Smooth muscle cell (in vitro differentiated cells): ENCODE measurements around the gene IGSF21. TPM values are rescaled to one million over a fixed set of nuclear protein-coding genes. Genes with fewer than 3 reads are reported as not detected.
"Not testable (repeated sequence)": the region's sequence is repeated elsewhere in the genome, so short reads cannot be mapped to it uniquely, and the experiment has no call there.

Source experiments
- DNase-seq: peaks from one replicate; lab custom pipeline; 2025; ENCODE audit not compliant: unreplicated experiment; lab: John Stamatoyannopoulos, UW
- H2AFZ ChIP-seq: fragments of 200-600 bp; sonication (generic); 2 replicates; pipeline ENCODE4 v1.6.0; 2016; ENCODE audit warnings: antibody characterized with exemption, low read depth, mild to moderate bottlenecking
- H3F3A ChIP-seq: fragments of 200-600 bp; sonication (generic); 2 replicates; pipeline ENCODE4 v1.6.0; 2017; ENCODE audit warnings: antibody characterized with exemption, low read depth
- H3K27ac ChIP-seq: fragments of 200-600 bp; sonication (generic); 2 replicates; pipeline ENCODE4 v1.5.1; 2016; ENCODE audit warnings: low read depth, mild to moderate bottlenecking
- H3K27me3 ChIP-seq: fragments of 200-600 bp; sonication (generic); 2 replicates; pipeline ENCODE4 v1.6.1; 2016; ENCODE audit warnings: low read depth, mild to moderate bottlenecking
- H3K36me3 ChIP-seq: fragments of 200-600 bp; sonication (generic); 2 replicates; pipeline ENCODE4 v1.5.1; 2016; ENCODE audit warnings: low read depth
- H3K4me1 ChIP-seq: fragments of 200-600 bp; sonication (generic); 2 replicates; pipeline ENCODE4 v1.5.1; 2016; ENCODE audit warnings: low read depth
- H3K4me2 ChIP-seq: fragments of 200-600 bp; sonication (generic); 2 replicates; pipeline ENCODE4 v1.6.0; 2016; ENCODE audit warnings: mild to moderate bottlenecking
- H3K4me3 ChIP-seq: fragments of 200-600 bp; sonication (generic); 2 replicates; pipeline ENCODE4 v1.5.1; 2016; ENCODE audit warnings: mild to moderate bottlenecking
- H3K79me2 ChIP-seq: fragments of 200-600 bp; sonication (generic); 2 replicates; pipeline ENCODE4 v1.6.0; 2016; ENCODE audit warnings: low read depth, mild to moderate bottlenecking
- H3K9ac ChIP-seq: fragments of 200-600 bp; sonication (generic); 2 replicates; pipeline ENCODE4 v1.6.0; 2016; ENCODE audit warnings: low read depth
- H3K9me3 ChIP-seq: fragments of 200-600 bp; sonication (generic); replicated peaks from 2 replicates; pipeline ENCODE4 v1.5.1; 2016; ENCODE audit warnings: low read depth
- H4K20me1 ChIP-seq: fragments of 200-600 bp; sonication (generic); 2 replicates; pipeline ENCODE4 v1.6.0; 2016; ENCODE audit warnings: low read depth
- CTCF ChIP-seq: fragments of 200-600 bp; sonication (generic); IDR thresholded peaks from 2 replicates; pipeline ENCODE4 v1.5.1; 2017; ENCODE audit warnings: borderline replicate concordance, mild to moderate bottlenecking, antibody characterized with exemption; ENCODE audit not compliant: insufficient read depth, poor library complexity, severe bottlenecking
- WGBS: methylation state at CpG from one replicate; pipeline ENCODE4 v1.1.7; 2016; ENCODE audit warnings: low lambda C conversion rate; 5-methylcytosine and 5-hydroxymethylcytosine counted together
- polyA plus RNA-seq: library from polyadenylated mRNA; unstranded; fragments of >200 nt; fragmentation: Nextera tagmentation; extraction: Ambion mirVana; gene quantifications from 2 replicates; pipeline ENCODE4 v1.2.1, GENCODE V29; 2016
- total RNA-seq: library from RNA; depleted of rRNA; stranded (reverse); fragments of >200 nt; gene quantifications from 2 replicates; pipeline ENCODE4 v1.2.3, GENCODE V29; 2014

Gene IGSF21
- total and polyA plus RNA-seq, 2 experiments from 2014 or later = not detected

- Histone ChIP-seq H3K9ac (no peak overlapping the region), H3K4me1 (peaks cover 26% of the 10 kb centered on the region), H3F3A (no peaks in the 10 kb centered on the region), H3K4me2 (no peak overlapping the region), H3K4me3 (no peak overlapping the region), H3K27me3 (no peaks in the 10 kb centered on the region), H2AFZ (no peak overlapping the region), H3K36me3 (no peaks in the 10 kb centered on the region), H4K20me1 (no peaks in the 10 kb centered on the region), H3K27ac (no peak overlapping the region), H3K9me3 (no peaks in the 10 kb centered on the region), H3K79me2 (no peaks in the 10 kb centered on the region)
- WGBS = 95% methylated on average over 2 of the region's 2 CpGs
- no peak for DNase-seq
- no peak for TF ChIP-seq CTCF
These were observed 307.9 kb downstream of the IGSF21 start for GRCh38 chr1:18415448-18416027.

- not testable (repeated sequence) for H3K9me3 ChIP-seq, DNase-seq, H2AFZ ChIP-seq, H3F3A ChIP-seq, H3K36me3 ChIP-seq, H3K4me3 ChIP-seq, H4K20me1 ChIP-seq, H3K79me2 ChIP-seq, H3K27ac ChIP-seq, H3K4me2 ChIP-seq, H3K9ac ChIP-seq, H3K27me3 ChIP-seq
- peaks cover 24% of the 10 kb centered on the region for H3K4me1 ChIP-seq
- 88% methylated on average over 5 of the region's 5 CpGs for WGBS
These were observed 308.5 kb downstream of the IGSF21 start for GRCh38 chr1:18416126-18416525.

DNA sequence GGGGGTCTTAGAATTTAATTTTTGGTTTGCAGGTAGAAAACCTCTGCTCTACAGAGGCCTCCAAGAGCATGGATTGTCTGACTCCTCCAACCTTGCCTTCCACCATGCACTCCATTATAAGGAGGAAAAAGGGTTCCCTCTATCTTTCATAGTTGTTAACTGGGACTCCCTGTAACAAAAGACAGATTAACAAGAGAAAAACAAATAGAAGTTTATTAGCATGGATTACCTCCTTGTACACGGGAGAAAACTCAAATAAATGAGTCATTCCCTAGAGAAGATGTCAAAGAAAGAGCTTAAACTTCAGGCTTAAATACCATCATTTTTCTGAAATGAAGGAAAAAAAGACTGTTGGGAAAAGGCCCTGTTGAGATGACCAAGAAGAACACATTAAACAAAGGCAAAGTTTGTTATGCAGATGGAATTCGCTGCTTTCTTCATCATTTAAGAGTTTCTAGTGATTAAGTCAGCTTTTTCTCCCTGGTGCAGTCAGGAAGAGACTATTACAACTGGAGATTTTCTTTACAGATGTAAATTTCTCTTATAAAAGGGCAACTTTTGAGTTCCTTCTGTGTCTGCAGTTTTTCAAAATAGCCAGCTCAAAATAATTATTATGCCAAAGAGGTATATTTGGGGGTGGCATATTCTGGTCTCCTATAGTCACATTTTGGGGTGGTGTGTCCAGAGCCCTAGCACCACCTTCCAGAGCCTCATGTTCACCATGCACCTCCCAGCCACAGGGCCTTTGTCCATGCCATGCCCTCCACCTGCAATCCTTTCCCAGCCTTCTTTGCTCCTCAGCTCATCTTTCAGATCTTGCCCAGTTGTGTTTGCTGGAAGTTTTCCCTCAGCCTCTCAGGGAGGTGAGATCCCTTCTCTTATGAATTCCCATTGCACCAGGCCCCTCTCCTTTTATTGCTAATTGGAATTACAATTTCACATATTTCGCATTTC lies 310.0 kb downstream of the IGSF21 start:
- DNase-seq = no peak
- no peaks in the 10 kb centered on the region for H3K79me2 ChIP-seq
- 46% methylated on average over 3 of the region's 3 CpGs for WGBS
- H3F3A ChIP-seq = no peaks in the 10 kb centered on the region
- H3K9me3 ChIP-seq = no peaks in the 10 kb centered on the region
- no peak overlapping the region for H3K9ac ChIP-seq
- H3K4me2 ChIP-seq = no peak overlapping the region
- H3K27ac ChIP-seq = no peak overlapping the region
- TF ChIP-seq CTCF = no peak
- peaks cover 10% of the 10 kb centered on the region for H3K4me1 ChIP-seq
- H2AFZ ChIP-seq = no peak overlapping the region
- no peaks in the 10 kb centered on the region for H4K20me1 ChIP-seq
- H3K27me3 ChIP-seq = no peaks in the 10 kb centered on the region
- H3K36me3 ChIP-seq = no peaks in the 10 kb centered on the region
- H3K4me3 ChIP-seq = no peak overlapping the region

DNA sequence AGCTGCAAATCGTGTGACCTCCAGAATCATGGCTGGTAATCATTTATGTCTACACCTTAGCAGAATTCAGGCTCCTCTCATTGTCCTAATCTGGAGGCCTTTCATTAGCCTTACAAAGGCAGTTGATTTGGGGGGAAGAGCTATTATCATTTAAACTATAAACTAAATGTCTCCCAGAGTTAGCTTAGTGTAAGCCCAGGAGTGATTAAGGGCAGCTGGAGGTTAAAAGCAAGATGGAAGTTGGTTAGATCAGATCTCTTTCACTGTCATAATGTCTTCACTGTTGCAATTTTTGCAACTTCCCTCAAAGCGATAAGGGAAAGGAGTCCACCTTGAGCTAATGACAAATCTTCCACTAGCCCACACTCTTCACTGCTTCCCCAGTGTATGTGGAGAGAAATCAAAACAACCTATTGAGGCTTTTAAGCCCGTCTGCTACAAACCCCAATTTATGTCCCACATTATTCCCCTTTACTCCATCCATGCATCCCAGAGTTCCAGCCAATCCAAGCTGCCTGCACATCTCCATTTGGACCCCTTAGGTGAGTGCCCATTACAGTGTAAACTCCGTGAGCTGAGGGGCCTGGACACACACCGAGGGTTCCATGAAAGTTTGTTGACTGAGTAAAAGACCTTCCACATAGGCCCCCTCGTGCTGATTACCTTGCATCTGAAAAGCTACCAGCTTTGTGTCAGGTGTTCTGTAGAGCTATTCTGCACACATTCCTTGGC lies 311.7 kb downstream of the IGSF21 start:
- TF ChIP-seq CTCF = no peak
- Histone ChIP-seq H3K4me3 (no peak overlapping the region), H3K36me3 (no peaks in the 10 kb centered on the region), H3K79me2 (no peaks in the 10 kb centered on the region), H3K27ac (no peak overlapping the region), H2AFZ (no peak overlapping the region), H3K4me1 (no peaks in the 10 kb centered on the region), H3K27me3 (no peaks in the 10 kb centered on the region), H3K9ac (no peak overlapping the region), H3K4me2 (no peak overlapping the region), H4K20me1 (no peaks in the 10 kb centered on the region), H3K9me3 (no peaks in the 10 kb centered on the region), H3F3A (no peaks in the 10 kb centered on the region)
- no peak for DNase-seq
- WGBS = 78% methylated on average over 6 of the region's 6 CpGs
